GM19324 (cell line): ENCODE data around the gene GNAZ.

Experiments
- ATAC-seq: cut with Tn5 transposase; IDR thresholded peaks from one replicate; pipeline ENCODE4 v1.9.1; 2021; ENCODE audit warnings: mild to moderate bottlenecking, moderate library complexity; ENCODE audit not compliant: unreplicated experiment, low FRiP score

The GNAZ gene

DNA sequence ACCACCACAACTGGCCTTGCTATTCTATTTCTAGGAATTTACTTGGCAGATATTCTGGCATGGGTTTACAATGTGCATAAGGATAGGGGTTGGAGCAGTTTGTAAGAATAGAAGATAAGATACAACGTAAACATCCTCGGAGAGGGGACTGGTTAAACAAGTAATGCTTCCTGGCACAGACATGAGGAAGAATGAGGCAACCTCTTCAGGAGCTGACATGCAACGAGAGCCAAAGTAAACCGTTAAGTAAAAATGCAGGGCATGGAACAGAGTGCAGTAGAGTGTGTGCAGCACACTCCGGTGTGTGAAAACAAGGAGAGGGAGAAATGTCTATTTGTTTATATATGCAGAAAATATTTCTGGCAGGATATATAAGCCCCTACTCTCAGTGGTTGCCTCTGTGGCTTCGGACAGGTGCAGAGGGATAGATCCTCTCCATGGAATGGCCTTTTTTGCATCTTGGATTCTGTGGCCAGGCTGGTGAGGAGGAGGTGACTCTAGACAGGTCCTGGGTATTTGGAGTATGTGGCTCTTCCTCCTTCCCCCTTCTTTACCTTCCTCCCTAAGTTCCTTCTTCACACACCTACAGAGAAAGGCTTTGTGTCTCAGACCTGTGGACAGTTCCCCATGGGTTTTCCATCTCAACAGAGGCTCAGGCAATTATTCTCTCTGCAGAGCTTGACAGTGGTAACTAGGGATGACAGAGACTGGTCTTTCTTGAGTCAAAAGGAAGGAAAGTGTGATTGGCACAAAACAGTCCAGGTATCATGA lies 77.5 kb downstream of the GNAZ start:
- ATAC-seq = no peak

DNA sequence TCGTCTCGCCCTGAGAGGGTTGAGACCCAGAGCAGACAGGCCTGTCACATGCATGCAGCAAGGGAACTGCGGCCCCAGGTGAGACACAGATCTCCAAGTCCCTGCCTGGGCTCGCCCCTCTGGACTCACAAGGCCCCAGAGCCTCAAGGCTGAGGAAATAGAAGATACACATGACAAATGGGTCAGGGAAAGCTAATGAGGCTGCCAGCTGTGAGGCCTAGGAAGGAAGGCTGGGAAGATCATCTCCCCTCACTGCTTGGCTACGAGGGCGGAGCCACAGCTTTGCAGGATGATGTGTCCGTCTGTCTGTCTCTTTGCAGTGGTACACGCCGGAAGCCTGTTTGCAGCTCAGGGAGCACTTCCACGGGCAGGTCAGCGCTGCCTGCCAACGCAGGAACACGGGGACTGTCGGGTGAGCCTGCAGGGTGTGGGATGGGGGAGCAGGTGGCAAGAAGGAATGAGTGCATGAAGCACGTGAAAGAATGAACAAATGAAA lies 79.5 kb downstream of the GNAZ start:
- no peak for ATAC-seq

DNA sequence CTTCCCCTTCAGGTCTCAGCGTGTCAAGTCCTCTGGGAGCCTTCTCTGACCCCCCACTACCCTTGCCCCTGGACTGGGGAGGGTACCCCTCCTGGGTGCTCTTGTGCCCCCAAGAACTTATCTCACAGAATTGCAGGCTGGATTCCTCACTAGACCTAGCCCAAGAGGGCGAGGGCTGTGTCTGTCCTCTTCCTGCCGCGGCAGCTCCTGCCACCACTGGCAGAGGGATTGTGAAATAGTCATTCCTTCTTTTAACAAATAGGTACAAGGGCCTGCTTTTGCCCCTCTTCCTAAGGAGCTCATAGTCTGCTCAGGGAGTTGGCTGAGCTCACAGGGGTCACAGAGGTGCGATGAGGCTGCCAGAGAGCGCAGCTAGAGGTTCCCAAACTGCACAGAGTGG lies 80.4 kb downstream of the GNAZ start:
- no peak for ATAC-seq

DNA sequence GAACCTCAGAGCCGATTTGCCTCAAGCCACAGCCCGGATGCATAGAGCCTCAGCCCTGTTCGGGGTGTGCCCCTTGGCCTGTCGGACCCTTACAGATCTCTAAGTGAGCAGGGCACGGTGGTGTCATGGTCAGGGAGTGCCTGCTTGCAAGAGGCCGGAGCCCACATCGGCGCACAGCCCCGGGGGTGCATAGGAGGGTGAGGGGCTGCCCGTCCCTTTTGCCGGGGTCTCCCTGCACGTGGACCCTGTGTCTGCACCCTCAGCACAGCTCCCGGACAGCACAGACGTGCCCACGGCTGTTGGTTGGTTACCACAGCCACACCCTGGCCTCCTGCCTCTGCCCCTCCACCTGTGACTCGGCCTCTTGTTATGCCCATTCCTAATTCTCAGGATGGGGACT lies 81.5 kb downstream of the GNAZ start:
- ATAC-seq = no peak

GRCh38 chr22:23152238-23153114 lies 82.2 kb downstream of the GNAZ start:
- ATAC-seq = no peak

GRCh38 chr22:23153994-23154393 lies 83.7 kb downstream of the GNAZ start:
- no peak for ATAC-seq

GRCh38 chr22:23154461-23154860 lies 84.1 kb downstream of the GNAZ start:
- ATAC-seq = no peak

DNA sequence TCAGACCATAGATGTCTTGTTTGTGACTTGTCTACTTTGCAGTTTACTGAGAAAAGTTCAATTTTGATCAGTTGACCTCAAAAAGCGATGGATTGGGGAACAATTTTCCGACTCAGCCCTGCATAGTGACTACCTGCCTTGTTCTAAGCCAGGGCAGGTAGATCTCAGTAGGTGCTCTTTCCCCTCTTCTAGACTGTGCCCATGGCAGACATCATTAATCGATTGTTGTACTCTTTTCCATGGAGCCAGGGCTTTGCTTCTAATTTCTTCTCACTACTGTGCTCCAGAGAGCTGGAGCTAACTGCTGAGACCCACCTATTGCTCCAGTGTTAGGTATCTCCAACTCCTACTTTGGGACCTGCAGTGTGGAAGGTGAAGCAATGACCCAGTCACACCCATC lies 84.8 kb downstream of the GNAZ start:
- no peak for ATAC-seq

- no peak for ATAC-seq
Measured at GRCh38 chr22:23155831-23156230, 85.5 kb downstream of the GNAZ start.

GRCh38 chr22:23156286-23156685 lies 86.0 kb downstream of the GNAZ start:
- no peak for ATAC-seq

DNA sequence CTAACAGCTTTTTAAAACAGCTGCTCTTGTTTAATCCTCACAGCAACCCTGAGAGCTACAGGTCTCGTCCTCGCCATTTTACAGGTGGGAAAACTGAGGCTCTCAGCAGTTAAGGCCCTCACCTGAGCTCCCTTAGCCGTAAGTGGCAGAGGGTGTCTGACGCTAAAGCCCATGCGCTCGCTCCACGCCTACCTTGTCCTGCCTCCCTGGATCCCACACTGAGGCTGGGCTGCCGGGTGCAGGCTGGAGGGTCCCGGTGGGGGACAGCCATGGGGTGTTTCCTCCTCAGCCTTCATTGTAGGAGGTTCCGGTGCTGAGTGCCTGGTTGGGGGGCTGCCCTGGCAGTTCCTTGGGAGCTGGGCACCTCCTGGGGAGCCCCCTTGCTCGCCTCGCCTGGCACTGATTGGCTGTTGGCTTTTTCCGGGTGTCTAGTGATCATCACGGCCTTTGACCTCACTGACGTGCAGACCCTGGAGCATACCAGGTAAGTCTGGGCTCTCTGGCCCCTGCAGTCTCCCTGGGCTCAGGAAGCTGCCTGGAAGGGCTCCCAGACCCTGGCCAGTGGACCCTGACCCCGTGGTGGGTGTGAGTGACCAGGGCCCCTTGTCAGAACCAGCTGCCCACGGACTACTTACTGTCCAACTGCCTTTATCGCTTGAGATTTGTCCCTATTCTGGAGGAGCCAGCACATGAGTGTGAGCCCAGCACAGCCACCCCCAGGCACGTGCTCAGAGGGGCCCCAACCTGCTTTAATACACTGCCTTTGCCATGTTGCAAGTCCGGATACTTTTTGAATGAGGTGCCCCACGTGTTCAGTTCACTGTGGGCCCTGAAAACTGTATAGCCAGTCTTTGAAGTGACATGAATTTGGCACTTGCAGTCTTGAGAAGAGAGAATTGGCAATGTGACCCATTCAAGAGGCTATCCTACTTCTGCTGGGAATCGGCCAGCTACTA lies 87.5 kb downstream of the GNAZ start:
- ATAC-seq = no peak

- no peak for ATAC-seq
Measured at GRCh38 chr22:23158516-23159290, 88.4 kb downstream of the GNAZ start.

- ATAC-seq = no peak
Measured at GRCh38 chr22:23159291-23159630, 88.9 kb downstream of the GNAZ start.

- ATAC-seq = no peak
Measured at GRCh38 chr22:23161029-23161428, 90.7 kb downstream of the GNAZ start.

DNA sequence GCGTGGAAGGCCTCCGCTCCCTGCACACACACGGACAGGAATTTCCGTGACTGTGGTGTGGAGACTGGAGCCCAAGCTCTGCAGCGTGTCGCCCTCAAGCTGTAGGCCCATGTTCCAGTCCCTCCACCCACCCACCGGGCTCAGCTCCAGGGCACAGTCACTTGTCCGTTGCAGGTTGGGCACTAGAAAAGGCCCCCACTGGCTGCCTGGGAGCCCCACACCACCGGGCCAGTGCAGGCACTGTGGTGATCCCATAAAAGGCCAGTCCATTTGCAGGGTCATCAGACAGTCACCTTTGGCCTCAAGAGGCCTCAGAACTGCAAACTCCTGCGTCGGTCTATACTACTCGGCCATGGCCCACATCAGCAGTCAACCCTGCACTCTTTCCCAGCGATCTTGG lies 91.3 kb downstream of the GNAZ start:
- ATAC-seq = no peak

DNA sequence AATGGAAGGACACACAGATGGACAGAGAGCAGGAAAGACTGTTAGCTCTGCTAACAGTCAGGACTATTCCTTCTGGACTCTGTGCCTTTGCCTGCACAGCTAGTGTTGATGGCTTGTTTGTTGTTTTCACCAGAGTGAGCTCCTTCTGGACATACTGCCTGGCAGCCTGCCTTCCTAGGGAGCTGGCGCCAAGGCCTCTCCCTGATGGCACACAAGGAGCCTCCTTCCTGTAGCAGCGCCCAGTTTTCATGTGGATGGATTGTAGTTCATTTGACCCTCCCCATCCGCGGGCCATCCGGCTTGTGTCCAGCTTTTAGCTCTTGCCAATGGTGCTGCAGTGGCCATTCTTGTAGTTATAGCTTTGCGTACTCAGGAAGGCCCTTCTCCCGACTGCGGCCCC lies 93.3 kb downstream of the GNAZ start:
- ATAC-seq = no peak

DNA sequence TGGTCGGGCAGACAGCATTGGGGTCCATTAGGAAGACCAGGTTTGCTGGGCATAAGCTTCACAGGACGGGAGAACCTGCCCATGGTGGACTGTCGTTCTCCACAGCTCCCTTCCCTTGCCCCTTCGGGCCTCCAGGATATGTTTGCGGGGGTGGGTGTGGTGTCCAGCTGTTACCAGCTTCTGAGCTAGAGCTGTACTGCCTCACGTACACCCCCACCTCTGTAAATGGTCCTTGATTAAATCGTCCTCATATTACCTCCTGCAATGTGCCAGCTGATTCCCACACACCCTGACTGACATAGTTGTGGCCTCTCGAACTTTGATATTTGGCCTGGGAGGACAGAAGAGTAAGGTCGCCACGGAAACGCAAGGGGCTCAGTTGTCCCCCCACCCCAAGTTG lies 93.8 kb downstream of the GNAZ start:
- ATAC-seq = no peak

DNA sequence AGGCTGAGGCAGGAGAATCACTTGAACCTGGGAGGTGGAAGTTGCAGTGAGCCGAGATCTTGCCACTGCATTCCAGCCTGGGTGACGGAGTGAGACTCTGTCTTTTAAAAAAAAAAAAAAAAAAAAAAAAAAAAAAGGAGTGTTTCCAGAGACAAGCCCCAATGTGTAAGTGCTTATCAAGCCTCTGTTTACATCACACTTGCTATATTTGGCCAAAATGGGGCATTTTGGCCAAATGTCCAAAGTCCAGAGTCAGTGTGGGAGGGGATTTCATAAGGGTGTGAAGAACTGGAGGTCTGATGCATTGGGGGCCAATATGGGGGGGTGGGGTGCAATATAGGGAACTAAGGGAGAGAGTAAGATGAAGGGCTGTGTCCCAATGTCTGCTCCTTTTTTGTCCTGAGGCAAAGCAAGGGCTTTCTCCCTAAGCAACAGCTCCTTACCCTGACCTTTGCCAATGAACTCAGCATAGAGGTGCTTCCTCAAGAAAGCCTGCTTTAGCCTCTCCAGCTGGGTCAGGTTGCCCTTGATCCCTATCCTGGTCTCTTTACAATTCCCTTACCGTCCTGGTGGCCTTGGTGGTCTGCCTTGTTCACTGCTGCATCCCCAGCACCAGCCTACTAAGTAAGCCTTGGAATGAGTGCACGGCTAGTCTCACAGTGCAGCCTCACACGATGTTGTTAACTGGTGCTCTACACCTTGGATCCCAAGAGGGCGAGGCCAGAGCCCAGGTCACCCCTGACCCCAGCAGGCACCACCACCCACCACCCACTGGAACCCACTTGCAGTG lies 95.9 kb downstream of the GNAZ start:
- ATAC-seq = no peak
